ENCODE data around the gene TGFB2. TPM values are rescaled to one million over a fixed set of nuclear protein-coding genes. Genes with fewer than 3 reads are reported as not detected.

TGFB2 gene
- total RNA-seq, 2 donors from 2014 or later = 4.3 to 8.7 TPM

DNA sequence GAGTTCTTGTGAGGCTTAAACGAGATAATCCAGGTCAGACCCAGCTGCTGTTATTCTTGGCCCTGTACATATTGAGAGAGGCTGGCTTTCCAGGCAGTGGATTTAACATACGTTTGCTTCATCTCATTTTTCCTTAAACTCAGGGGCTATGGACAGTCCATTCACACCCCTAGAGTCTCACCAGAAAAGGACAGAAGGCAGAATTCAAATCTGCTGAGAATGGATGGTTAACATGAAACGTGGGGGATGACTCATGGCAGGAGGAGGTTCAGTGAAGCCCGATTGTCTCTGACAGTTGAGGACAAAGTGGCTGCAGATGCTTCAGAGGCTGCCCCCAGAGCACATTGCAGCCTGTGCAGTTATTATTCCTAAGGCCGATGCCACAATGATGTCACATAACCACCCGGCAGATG is 39.5 kb downstream of the TGFB2 start:
- no peak overlapping the region for H3K27ac ChIP-seq
- TF ChIP-seq, protein P1, sequence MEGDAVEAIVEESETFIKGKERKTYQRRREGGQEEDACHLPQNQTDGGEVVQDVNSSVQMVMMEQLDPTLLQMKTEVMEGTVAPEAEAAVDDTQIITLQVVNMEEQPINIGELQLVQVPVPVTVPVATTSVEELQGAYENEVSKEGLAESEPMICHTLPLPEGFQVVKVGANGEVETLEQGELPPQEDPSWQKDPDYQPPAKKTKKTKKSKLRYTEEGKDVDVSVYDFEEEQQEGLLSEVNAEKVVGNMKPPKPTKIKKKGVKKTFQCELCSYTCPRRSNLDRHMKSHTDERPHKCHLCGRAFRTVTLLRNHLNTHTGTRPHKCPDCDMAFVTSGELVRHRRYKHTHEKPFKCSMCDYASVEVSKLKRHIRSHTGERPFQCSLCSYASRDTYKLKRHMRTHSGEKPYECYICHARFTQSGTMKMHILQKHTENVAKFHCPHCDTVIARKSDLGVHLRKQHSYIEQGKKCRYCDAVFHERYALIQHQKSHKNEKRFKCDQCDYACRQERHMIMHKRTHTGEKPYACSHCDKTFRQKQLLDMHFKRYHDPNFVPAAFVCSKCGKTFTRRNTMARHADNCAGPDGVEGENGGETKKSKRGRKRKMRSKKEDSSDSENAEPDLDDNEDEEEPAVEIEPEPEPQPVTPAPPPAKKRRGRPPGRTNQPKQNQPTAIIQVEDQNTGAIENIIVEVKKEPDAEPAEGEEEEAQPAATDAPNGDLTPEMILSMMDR (IDR thresholded peaks at IDR 0.05) = no peak
- H3K27me3 ChIP-seq = no peaks in the 10 kb centered on the region
- no peak overlapping the region for H3K4me3 ChIP-seq
- no peaks in the 10 kb centered on the region for H3K9me3 ChIP-seq
- peaks cover 0 to 7% of the 10 kb centered on the region in 2 donors for H3K4me1 ChIP-seq
- H3K36me3 ChIP-seq = no peaks in the 10 kb centered on the region
- no peak for DNase-seq (ENCODE audit: low spot score)

DNA sequence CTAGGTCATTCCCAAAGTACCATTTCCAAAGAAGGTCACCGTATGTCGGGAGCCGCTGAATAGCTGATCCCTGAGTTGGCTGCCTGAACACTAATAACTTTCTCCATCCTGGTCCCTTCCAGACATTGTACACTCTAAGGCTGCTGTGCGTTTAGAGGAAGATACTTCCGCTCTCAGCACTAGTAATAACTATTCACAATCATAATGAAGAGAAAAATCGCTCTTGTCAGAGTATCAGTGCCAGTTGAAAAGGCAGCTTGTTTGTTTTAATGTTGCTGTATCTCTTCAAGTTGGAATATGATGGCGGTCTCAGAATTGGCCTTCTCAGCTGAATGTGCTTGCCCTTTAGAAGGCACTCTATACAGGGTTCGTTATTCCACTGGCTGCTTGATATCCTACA is 43.5 kb downstream of the TGFB2 start:
- TF ChIP-seq, protein P1 (IDR thresholded peaks at IDR 0.05) = no peak
- H3K9me3 ChIP-seq = no peaks in the 10 kb centered on the region

DNA sequence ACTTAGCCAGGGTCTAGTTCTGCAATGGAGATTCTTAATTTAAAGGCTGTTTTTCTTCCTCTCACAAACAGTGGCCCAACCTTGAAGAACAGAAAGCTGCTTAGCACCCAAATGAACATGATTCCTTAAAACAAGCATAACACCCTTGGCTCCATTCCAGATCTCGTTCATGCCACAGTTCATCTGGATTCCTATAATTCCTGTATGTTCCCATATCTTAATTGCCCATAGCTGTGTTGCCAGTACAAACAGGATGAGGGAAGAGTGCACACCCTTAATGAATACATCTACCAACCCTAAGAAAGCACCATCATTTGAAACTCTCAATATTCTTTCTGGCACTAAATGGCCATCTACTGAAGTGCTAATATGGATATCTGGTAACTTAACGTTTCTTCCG is 45.5 kb downstream of the TGFB2 start:
- Histone ChIP-seq H3K9me3 (no peaks in the 10 kb centered on the region), H3K4me3 (no peak overlapping the region), H3K27ac (no peak overlapping the region), H3K36me3 (no peaks in the 10 kb centered on the region), H3K27me3 (no peaks in the 10 kb centered on the region), H3K4me1 (peaks cover 0 to 13% of the 10 kb centered on the region in 2 donors)
- DNase-seq (ENCODE audit: low spot score) = no peak
- TF ChIP-seq, protein P1 (IDR thresholded peaks at IDR 0.05) = no peak

More for the DNA sequence above, 43.5 kb downstream of the TGFB2 start:
- Histone ChIP-seq H3K36me3 (no peaks in the 10 kb centered on the region), H3K27ac (no peak overlapping the region), H3K27me3 (no peaks in the 10 kb centered on the region), H3K4me1 (peaks cover 0 to 13% of the 10 kb centered on the region in 2 donors), H3K4me3 (no peak overlapping the region)
- no peak for DNase-seq (ENCODE audit: low spot score)

DNA sequence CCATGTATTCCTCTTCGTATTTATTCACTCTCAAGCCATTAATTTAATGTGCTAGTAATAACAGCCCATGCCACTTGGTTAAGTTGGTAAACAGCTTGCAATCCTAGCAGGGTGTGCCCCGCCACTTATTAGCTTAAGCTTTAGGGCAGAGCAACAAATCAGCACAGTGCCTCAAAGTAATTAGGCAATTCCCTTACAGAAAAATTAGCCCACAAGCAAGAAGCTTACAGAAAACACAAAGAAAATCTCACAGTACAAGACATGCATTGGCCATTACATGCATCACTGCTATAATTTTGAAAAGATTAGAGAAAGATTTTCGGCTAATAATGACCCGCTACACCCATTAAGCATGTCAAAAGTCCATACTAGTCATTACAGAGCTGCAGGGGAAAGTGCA is 47.6 kb downstream of the TGFB2 start:
- no peaks in the 10 kb centered on the region for H3K36me3 ChIP-seq
- no peak for DNase-seq (ENCODE audit: low spot score)
- H3K4me3 ChIP-seq = no peak overlapping the region
- H3K27me3 ChIP-seq = no peaks in the 10 kb centered on the region
- no peaks in the 10 kb centered on the region for H3K9me3 ChIP-seq
- TF ChIP-seq, protein P1 (IDR thresholded peaks at IDR 0.05) = no peak
- no peak overlapping the region for H3K27ac ChIP-seq
- H3K4me1 ChIP-seq = peaks cover 0 to 13% of the 10 kb centered on the region in 2 donors

DNA sequence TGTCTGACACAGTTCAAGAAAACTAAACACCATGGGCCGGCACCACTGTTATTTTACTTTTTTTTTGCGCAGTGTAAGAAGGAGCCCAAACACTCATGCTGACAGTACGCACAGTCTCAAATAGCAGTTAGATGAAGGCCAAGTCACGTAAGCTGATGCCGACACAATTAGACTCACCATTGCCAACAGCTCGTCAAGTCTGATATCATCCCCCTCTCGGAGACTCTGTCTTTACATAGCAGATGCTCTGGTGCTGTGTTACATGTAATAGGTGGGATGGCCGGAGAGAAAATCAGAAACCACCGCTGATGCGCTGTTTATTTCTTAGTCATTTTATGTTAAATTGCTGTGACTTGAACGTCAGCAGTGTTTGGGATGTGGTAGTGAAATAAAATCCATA is 49.3 kb downstream of the TGFB2 start:
- Histone ChIP-seq H3K27ac (peak overlapping the region in 1 of 2 donors; percentile 18), H3K36me3 (no peaks in the 10 kb centered on the region), H3K4me1 (peaks cover 0 to 13% of the 10 kb centered on the region in 2 donors), H3K4me3 (no peak overlapping the region), H3K27me3 (no peaks in the 10 kb centered on the region), H3K9me3 (no peaks in the 10 kb centered on the region)
- DNase-seq (ENCODE audit: low spot score) = no peak
- TF ChIP-seq, protein P1 (IDR thresholded peaks at IDR 0.05) = no peak

DNA sequence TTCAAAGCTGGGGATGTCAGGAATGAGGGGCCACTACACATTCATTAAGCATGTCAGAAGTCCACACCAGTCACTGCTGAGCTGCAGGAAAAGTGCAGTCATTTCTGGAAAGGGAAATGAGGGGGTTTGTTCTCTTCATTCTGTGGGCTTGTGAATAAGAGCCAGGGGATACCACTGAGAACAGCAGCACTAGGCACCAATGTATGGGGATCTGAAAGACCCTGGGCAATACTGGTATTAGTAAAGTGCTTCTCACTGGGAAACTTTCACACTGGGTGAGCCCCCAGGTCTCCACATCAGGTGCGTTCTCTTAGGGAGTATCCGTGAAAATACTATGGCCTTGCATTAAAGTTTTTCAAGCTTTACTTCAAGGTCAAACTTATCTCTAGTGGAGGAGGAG is 49.9 kb downstream of the TGFB2 start:
- TF ChIP-seq, protein P1 (IDR thresholded peaks at IDR 0.05) = no peak
- Histone ChIP-seq H3K27me3 (no peaks in the 10 kb centered on the region), H3K36me3 (no peaks in the 10 kb centered on the region), H3K9me3 (no peaks in the 10 kb centered on the region), H3K4me1 (peaks cover 0 to 10% of the 10 kb centered on the region in 2 donors), H3K4me3 (no peak overlapping the region), H3K27ac (peak overlapping the region in 1 of 2 donors; percentile 18)
- no peak for DNase-seq (ENCODE audit: low spot score)

Measured in right atrium auricular region (tissue), 2 donors.